Measurements from ENCODE around the gene MVD. TPM values are rescaled to one million over a fixed set of nuclear protein-coding genes. Genes with fewer than 3 reads are reported as not detected.
A peak's percentile ranks its signal among the peaks of the same experiment; 100 is the strongest.

The MVD gene
- total and polyA plus RNA-seq, 7 donors, result 16.8 to 206 (median 25.7) TPM

DNA sequence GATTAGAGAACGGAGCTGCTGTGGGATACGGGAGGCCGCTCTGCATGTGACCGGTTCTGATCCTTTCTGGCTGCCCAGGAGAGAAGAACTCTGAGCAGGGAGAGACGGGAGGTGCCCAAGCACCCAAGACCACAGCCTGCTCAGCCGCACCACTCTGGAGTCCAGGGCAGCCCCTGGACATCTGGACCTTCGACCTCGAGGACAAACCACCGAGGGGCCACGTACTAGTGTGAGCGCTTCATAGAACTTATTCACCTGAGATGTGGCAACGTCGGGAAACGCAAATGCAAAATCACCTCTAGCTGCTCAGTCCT, 37.4 kb upstream of the MVD start:
- peak overlapping the region in 1 of 4 donors; percentile 38 for H3K27ac ChIP-seq

DNA sequence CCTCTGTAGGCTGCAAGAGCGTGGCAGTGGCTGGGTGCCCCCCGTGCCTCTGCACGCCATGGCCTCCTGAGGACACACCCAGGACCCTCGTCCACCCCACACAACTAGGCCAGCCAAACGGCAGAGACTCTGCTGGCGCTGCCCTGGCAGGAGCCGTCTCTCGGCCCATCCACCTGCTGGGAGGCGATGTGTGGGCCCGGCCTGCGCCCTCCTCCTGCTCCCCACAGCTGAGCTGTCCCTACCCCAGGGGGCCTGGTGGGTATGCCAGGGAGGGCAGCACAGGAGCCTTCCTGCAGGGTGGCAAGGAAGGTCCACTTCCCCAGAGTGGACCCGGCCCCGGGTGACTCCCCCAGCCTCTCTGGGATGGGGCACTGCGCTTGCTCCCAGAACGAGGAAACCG, 36.3 kb upstream of the MVD start:
- WGBS, 2 donors, result 95 to 96% methylated on average over 16 of the region's 16 CpGs
- Histone ChIP-seq H3K36me3 (peaks cover 9 to 57% (median 31%) of the 10 kb centered on the region in 4 donors), H3K27ac (no peak overlapping the region)

More for the DNA sequence above, 37.4 kb upstream of the MVD start:
- no peak for DNase-seq
- peaks cover 9 to 57% (median 31%) of the 10 kb centered on the region in 4 donors for H3K36me3 ChIP-seq
- TF ChIP-seq POLR2A (IDR thresholded peaks at IDR 0.05) (no peak), POLR2AphosphoS5 (IDR thresholded peaks at IDR 0.05) (no peak), CTCF (IDR thresholded peaks at IDR 0.05) (no peak), EP300 (IDR thresholded peaks at IDR 0.05) (no peak)
- H3K9me3 ChIP-seq, result no peaks in the 10 kb centered on the region
- peaks cover 0 to 41% (median 16%) of the 10 kb centered on the region in 4 donors for H3K4me1 ChIP-seq
- no peak overlapping the region for H3K4me3 ChIP-seq
- intact Hi-C loops (cut with DNase I), result no loop called here
- no peaks in the 10 kb centered on the region for H3K27me3 ChIP-seq
- 65 to 82% methylated on average over 14 of the region's 14 CpGs for WGBS, 2 donors

GRCh38 chr16:88698646-88699045, 35.8 kb upstream of the MVD start:
- TF ChIP-seq EP300 (IDR thresholded peaks at IDR 0.05) (no peak), POLR2AphosphoS5 (IDR thresholded peaks at IDR 0.05) (no peak), POLR2A (IDR thresholded peaks at IDR 0.05) (no peak), CTCF (IDR thresholded peaks at IDR 0.05) (no peak)
- intact Hi-C loops (cut with DNase I), result no loop called here
- 91 to 96% methylated on average over 25 of the region's 25 CpGs for WGBS, 2 donors

More for the DNA sequence above, 36.3 kb upstream of the MVD start:
- TF ChIP-seq EP300 (IDR thresholded peaks at IDR 0.05) (no peak), CTCF (IDR thresholded peaks at IDR 0.05) (no peak), POLR2AphosphoS5 (IDR thresholded peaks at IDR 0.05) (no peak), POLR2A (IDR thresholded peaks at IDR 0.05) (no peak)
- Histone ChIP-seq H3K9me3 (no peaks in the 10 kb centered on the region), H3K4me3 (no peak overlapping the region), H3K27me3 (no peaks in the 10 kb centered on the region), H3K4me1 (peaks cover 0 to 30% (median 6%) of the 10 kb centered on the region in 4 donors)
- DNase-seq, result no peak
- intact Hi-C loops (cut with DNase I), result no loop called here

GRCh38 chr16:88697831-88698615, 35.1 kb upstream of the MVD start:
- peaks cover 0 to 19% (median 4%) of the 10 kb centered on the region in 4 donors for H3K4me1 ChIP-seq
- intact Hi-C loops (cut with DNase I), result no loop called here
- 84 to 91% methylated on average over 37 of the region's 37 CpGs for WGBS, 2 donors
- no peak overlapping the region for H3K27ac ChIP-seq
- peaks cover 9 to 57% (median 31%) of the 10 kb centered on the region in 4 donors for H3K36me3 ChIP-seq
- no peak for TF ChIP-seq POLR2A (IDR thresholded peaks at IDR 0.05)
- no peak for TF ChIP-seq CTCF (IDR thresholded peaks at IDR 0.05)
- no peak for TF ChIP-seq EP300 (IDR thresholded peaks at IDR 0.05)
- no peak for TF ChIP-seq POLR2AphosphoS5 (IDR thresholded peaks at IDR 0.05)
- no peak overlapping the region for H3K4me3 ChIP-seq
- H3K9me3 ChIP-seq, result no peaks in the 10 kb centered on the region
- no peaks in the 10 kb centered on the region for H3K27me3 ChIP-seq
- DNase-seq, result no peak

More at GRCh38 chr16:88698646-88699045, 35.8 kb upstream of the MVD start:
- Histone ChIP-seq H3K4me3 (no peak overlapping the region), H3K9me3 (no peaks in the 10 kb centered on the region), H3K4me1 (peaks cover 0 to 25% (median 4%) of the 10 kb centered on the region in 4 donors), H3K27ac (no peak overlapping the region), H3K36me3 (peaks cover 9 to 57% (median 31%) of the 10 kb centered on the region in 4 donors), H3K27me3 (no peaks in the 10 kb centered on the region)
- DNase-seq, result no peak
